Smooth muscle cell (in vitro differentiated cells): ENCODE measurements around the gene CCDC93. TPM values are rescaled to one million over a fixed set of nuclear protein-coding genes. Genes with fewer than 3 reads are reported as not detected.

ENCODE experiments used
- DNase-seq: peaks from one replicate; lab custom pipeline; 2025; ENCODE audit not compliant: unreplicated experiment; lab: John Stamatoyannopoulos, UW
- H2AFZ ChIP-seq: fragments of 200-600 bp; sonication (generic); 2 replicates; pipeline ENCODE4 v1.6.0; 2016; ENCODE audit warnings: antibody characterized with exemption, low read depth, mild to moderate bottlenecking
- H3F3A ChIP-seq: fragments of 200-600 bp; sonication (generic); 2 replicates; pipeline ENCODE4 v1.6.0; 2017; ENCODE audit warnings: antibody characterized with exemption, low read depth
- H3K27ac ChIP-seq: fragments of 200-600 bp; sonication (generic); 2 replicates; pipeline ENCODE4 v1.5.1; 2016; ENCODE audit warnings: low read depth, mild to moderate bottlenecking
- H3K27me3 ChIP-seq: fragments of 200-600 bp; sonication (generic); 2 replicates; pipeline ENCODE4 v1.6.1; 2016; ENCODE audit warnings: low read depth, mild to moderate bottlenecking
- H3K36me3 ChIP-seq: fragments of 200-600 bp; sonication (generic); 2 replicates; pipeline ENCODE4 v1.5.1; 2016; ENCODE audit warnings: low read depth
- H3K4me1 ChIP-seq: fragments of 200-600 bp; sonication (generic); 2 replicates; pipeline ENCODE4 v1.5.1; 2016; ENCODE audit warnings: low read depth
- H3K4me2 ChIP-seq: fragments of 200-600 bp; sonication (generic); 2 replicates; pipeline ENCODE4 v1.6.0; 2016; ENCODE audit warnings: mild to moderate bottlenecking
- H3K4me3 ChIP-seq: fragments of 200-600 bp; sonication (generic); 2 replicates; pipeline ENCODE4 v1.5.1; 2016; ENCODE audit warnings: mild to moderate bottlenecking
- H3K79me2 ChIP-seq: fragments of 200-600 bp; sonication (generic); 2 replicates; pipeline ENCODE4 v1.6.0; 2016; ENCODE audit warnings: low read depth, mild to moderate bottlenecking
- H3K9ac ChIP-seq: fragments of 200-600 bp; sonication (generic); 2 replicates; pipeline ENCODE4 v1.6.0; 2016; ENCODE audit warnings: low read depth
- H3K9me3 ChIP-seq: fragments of 200-600 bp; sonication (generic); replicated peaks from 2 replicates; pipeline ENCODE4 v1.5.1; 2016; ENCODE audit warnings: low read depth
- H4K20me1 ChIP-seq: fragments of 200-600 bp; sonication (generic); 2 replicates; pipeline ENCODE4 v1.6.0; 2016; ENCODE audit warnings: low read depth
- CTCF ChIP-seq: fragments of 200-600 bp; sonication (generic); IDR thresholded peaks from 2 replicates; pipeline ENCODE4 v1.5.1; 2017; ENCODE audit warnings: borderline replicate concordance, mild to moderate bottlenecking, antibody characterized with exemption; ENCODE audit not compliant: insufficient read depth, poor library complexity, severe bottlenecking
- WGBS: methylation state at CpG from one replicate; pipeline ENCODE4 v1.1.7; 2016; ENCODE audit warnings: low lambda C conversion rate; 5-methylcytosine and 5-hydroxymethylcytosine counted together
- polyA plus RNA-seq: library from polyadenylated mRNA; unstranded; fragments of >200 nt; fragmentation: Nextera tagmentation; extraction: Ambion mirVana; gene quantifications from 2 replicates; pipeline ENCODE4 v1.2.1, GENCODE V29; 2016
- total RNA-seq: library from RNA; depleted of rRNA; stranded (reverse); fragments of >200 nt; gene quantifications from 2 replicates; pipeline ENCODE4 v1.2.3, GENCODE V29; 2014

The CCDC93 gene
- total and polyA plus RNA-seq, 2 experiments from 2014 or later, result 9.5 to 13.2 TPM

DNA sequence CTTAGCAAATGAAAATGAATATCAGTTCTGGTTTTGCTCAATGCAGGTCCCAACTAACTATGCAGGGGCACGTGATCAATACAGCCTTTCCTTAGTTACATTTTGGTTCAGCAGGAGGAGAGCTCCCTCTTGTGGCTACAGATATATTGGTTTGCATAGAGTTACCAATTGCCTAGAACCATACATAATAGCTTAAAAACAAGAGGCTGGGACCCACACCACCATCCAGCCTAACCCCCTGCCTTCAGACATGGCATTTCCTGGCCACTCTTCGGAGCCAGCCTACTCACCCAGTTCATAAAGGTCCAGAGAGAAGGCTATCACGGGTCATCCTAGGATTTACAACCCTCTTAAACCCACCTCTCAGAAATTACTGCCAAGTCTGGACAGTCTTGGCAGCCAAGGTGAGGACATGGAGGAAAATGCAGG, 10.5 kb downstream of the CCDC93 start:
- Histone ChIP-seq H3F3A (no peaks in the 10 kb centered on the region), H3K4me1 (no peaks in the 10 kb centered on the region), H3K27me3 (no peaks in the 10 kb centered on the region), H3K4me2 (no peak overlapping the region), H3K36me3 (peaks cover 21% of the 10 kb centered on the region), H2AFZ (no peak overlapping the region), H3K9me3 (no peaks in the 10 kb centered on the region), H3K4me3 (no peak overlapping the region), H3K79me2 (peaks cover 2% of the 10 kb centered on the region), H4K20me1 (peaks cover 25% of the 10 kb centered on the region), H3K9ac (no peak overlapping the region), H3K27ac (no peak overlapping the region)
- peak; percentile 74 for TF ChIP-seq CTCF
- WGBS, result 15% methylated on average over 3 of the region's 3 CpGs
- no peak for DNase-seq

- H3K79me2 ChIP-seq, result no peaks in the 10 kb centered on the region
- no peaks in the 10 kb centered on the region for H3K27me3 ChIP-seq
- H3K27ac ChIP-seq, result no peak overlapping the region
- H4K20me1 ChIP-seq, result peaks cover 19% of the 10 kb centered on the region
- TF ChIP-seq CTCF, result no peak
- peaks cover 11% of the 10 kb centered on the region for H3K36me3 ChIP-seq
- no peak overlapping the region for H3K9ac ChIP-seq
- no peaks in the 10 kb centered on the region for H3F3A ChIP-seq
- H3K4me2 ChIP-seq, result no peak overlapping the region
- H2AFZ ChIP-seq, result no peak overlapping the region
- H3K4me3 ChIP-seq, result no peak overlapping the region
- H3K9me3 ChIP-seq, result no peaks in the 10 kb centered on the region
- 85% methylated on average over 4 of the region's 4 CpGs for WGBS
- DNase-seq, result no peak
- no peaks in the 10 kb centered on the region for H3K4me1 ChIP-seq
Measured at GRCh38 chr2:118000041-118000440, 13.8 kb downstream of the CCDC93 start.

DNA sequence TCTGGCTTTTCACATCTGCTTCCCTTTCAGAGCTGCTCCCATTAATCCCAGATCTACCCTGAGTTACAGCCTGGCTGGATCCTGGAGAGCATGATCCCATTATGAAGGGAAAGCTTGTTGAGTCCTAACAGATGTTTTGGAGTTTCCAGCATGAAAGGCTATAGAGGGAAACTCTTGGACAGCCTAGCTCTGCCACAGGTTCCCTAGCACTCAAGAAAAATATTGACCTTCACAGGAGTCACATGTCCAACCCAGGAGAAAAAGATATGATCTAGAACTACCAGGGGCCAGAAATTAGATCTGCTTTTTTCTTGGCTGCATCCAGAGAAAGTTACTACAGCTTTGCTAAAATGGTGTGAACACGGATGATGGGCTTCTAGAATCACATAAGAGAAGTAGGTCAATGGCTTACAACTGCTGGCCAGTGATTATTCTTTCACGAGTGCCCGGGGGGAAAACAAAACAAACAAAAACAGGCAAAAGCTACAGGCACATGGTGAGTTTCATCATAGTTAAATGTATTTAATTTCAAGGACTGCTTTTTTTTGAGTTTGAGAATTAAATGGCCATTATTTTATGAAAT, 15.9 kb downstream of the CCDC93 start:
- WGBS, result 90% methylated on average over 3 of the region's 3 CpGs
- no peak overlapping the region for H3K4me2 ChIP-seq
- H3K9ac ChIP-seq, result no peak overlapping the region

More for the DNA sequence above, 15.9 kb downstream of the CCDC93 start:
- no peaks in the 10 kb centered on the region for H3K27me3 ChIP-seq
- no peak for DNase-seq
- no peaks in the 10 kb centered on the region for H3K9me3 ChIP-seq
- no peaks in the 10 kb centered on the region for H3K79me2 ChIP-seq
- no peaks in the 10 kb centered on the region for H3K4me1 ChIP-seq
- H4K20me1 ChIP-seq, result peaks cover 9% of the 10 kb centered on the region
- H2AFZ ChIP-seq, result no peak overlapping the region
- H3K36me3 ChIP-seq, result peaks cover 20% of the 10 kb centered on the region
- H3K27ac ChIP-seq, result no peak overlapping the region
- H3K4me3 ChIP-seq, result no peak overlapping the region
- no peak for TF ChIP-seq CTCF
- H3F3A ChIP-seq, result no peaks in the 10 kb centered on the region
